H1 (cell line): ENCODE measurements around the gene SLC1A2. TPM values are rescaled to one million over a fixed set of nuclear protein-coding genes. Genes with fewer than 3 reads are reported as not detected.

ENCODE experiments used
- CTCF ChIA-PET: fragments of 300-600 bp; sonication (Branson Sonifier 250); formaldehyde crosslinking; loops from one replicate; lab custom pipeline; 2021; ENCODE audit not compliant: partially characterized antibody; lab: Charles Lee
- POLR2A ChIA-PET: fragments of 300-600 bp; sonication (Branson Sonifier 250); formaldehyde crosslinking; loops from one replicate; lab custom pipeline; 2021; ENCODE audit warnings: inconsistent platforms; ENCODE audit not compliant: partially characterized antibody; lab: Charles Lee
- DNase-seq, 2 experiments: peaks; one replicate each; pipeline versions ENCODE4 v3.0.0 to v3.0.0-alpha.2; 2010 to 2022; ENCODE audit warnings: low spot score in 2 of 2, low read depth in 1 of 2, mixed read lengths in 1 of 2
- FAIRE-seq: peaks from 2 replicates; lab custom pipeline; 2011; peaks lifted over from hg19 to GRCh38; lab: Jason Lieb, UNC
- H2AFZ ChIP-seq: 2 replicates; pipeline ENCODE4 v1.8.1; 2012; ENCODE audit warnings: low read length, inconsistent platforms
- H2AK5ac ChIP-seq: 2 replicates; pipeline ENCODE4 v1.6.1; 2013; ENCODE audit warnings: low read depth, low read length
- H2BK120ac ChIP-seq: replicated peaks from 2 replicates; pipeline ENCODE3; 2013; ENCODE audit warnings: low read depth, low read length, inconsistent platforms
- H2BK12ac ChIP-seq: 2 replicates; pipeline ENCODE4 v1.6.1; 2013; ENCODE audit warnings: low read depth, low read length
- H2BK15ac ChIP-seq: 2 replicates; pipeline ENCODE4 v1.6.1; 2013; ENCODE audit warnings: low read length
- H2BK20ac ChIP-seq: 2 replicates; pipeline ENCODE4 v1.6.1; 2013; ENCODE audit warnings: low read length
- H2BK5ac ChIP-seq: 2 replicates; pipeline ENCODE4 v1.6.1; 2013; ENCODE audit warnings: low read depth, low read length
- H3K14ac ChIP-seq: 2 replicates; pipeline ENCODE4 v1.6.1; 2013; ENCODE audit warnings: inconsistent platforms; ENCODE audit not compliant: insufficient read length
- H3K18ac ChIP-seq: 2 replicates; pipeline ENCODE4 v1.6.1; 2013; ENCODE audit warnings: low read length; ENCODE audit errors: extremely low read depth
- H3K23ac ChIP-seq: 2 replicates; pipeline ENCODE4 v1.6.1; 2013; ENCODE audit warnings: inconsistent platforms; ENCODE audit not compliant: insufficient read length
- H3K23me2 ChIP-seq: 2 replicates; pipeline ENCODE4 v1.6.1; 2013; ENCODE audit warnings: low read depth, low read length
- H3K27ac ChIP-seq: 2 replicates; pipeline ENCODE4 v1.6.1; 2011; ENCODE audit warnings: low read depth, low read length, inconsistent platforms
- H3K27me3 ChIP-seq, 4 experiments: replicated peaks in 1 of 4; 1 replicate in 1 of 4; 2 replicates in 3 of 4; pipeline versions ENCODE4 v1.6.1 to v1.8.1; 2011 to 2013; ENCODE audit warnings: low read length in 3 of 4, mild to moderate bottlenecking in 3 of 4, inconsistent platforms in 2 of 4, mixed read lengths in 2 of 4, moderate library complexity in 1 of 4; ENCODE audit not compliant: control insufficient read depth in 3 of 4, insufficient read depth in 3 of 4; ENCODE audit errors: extremely low read depth in 1 of 4
- H3K36me3 ChIP-seq, 4 experiments: 2 replicates each; pipeline versions ENCODE4 v1.6.1 to v1.8.1; 2011 to 2013; ENCODE audit warnings: mild to moderate bottlenecking in 4 of 4, low read length in 3 of 4, moderate library complexity in 2 of 4, control low read depth in 1 of 4, inconsistent platforms in 1 of 4; ENCODE audit not compliant: insufficient read depth in 4 of 4, control insufficient read depth in 2 of 4
- H3K4ac ChIP-seq: replicated peaks from 2 replicates; pipeline ENCODE3; 2013; ENCODE audit warnings: low read length, low read depth, mixed read lengths, inconsistent platforms; ENCODE audit not compliant: insufficient read length
- H3K4me1 ChIP-seq, 4 experiments: replicated peaks in 1 of 4; 1 replicate in 1 of 4; 2 replicates in 3 of 4; pipeline versions ENCODE4 v1.6.1 to v1.8.1; 2011 to 2013; ENCODE audit warnings: low read length in 3 of 4, inconsistent platforms in 2 of 4, mixed read lengths in 1 of 4; ENCODE audit not compliant: insufficient read depth in 4 of 4, control insufficient read depth in 3 of 4
- H3K4me2 ChIP-seq, 2 experiments: 2 replicates each; pipeline versions ENCODE4 v1.6.1 to v1.8.1; 2011 to 2013; ENCODE audit warnings: low read depth in 2 of 2, low read length in 2 of 2, control low read depth in 1 of 2, inconsistent platforms in 1 of 2, mild to moderate bottlenecking in 1 of 2; ENCODE audit not compliant: insufficient read depth in 1 of 2
- H3K4me3 ChIP-seq, 4 experiments: fragments of 200-600, 300-600 bp in 1 of 4; sonication (generic), shearing (Covaris generic), sonication (Bioruptor Twin) in 1 of 4; 2 replicates each; pipeline versions ENCODE4 v1.5.1 to v1.8.1; 2011 to 2016; ENCODE audit warnings: low read length in 4 of 4, low read depth in 3 of 4, control low read depth in 2 of 4, inconsistent platforms in 2 of 4, mild to moderate bottlenecking in 2 of 4, mixed read lengths in 1 of 4, moderate library complexity in 1 of 4; ENCODE audit not compliant: insufficient read depth in 2 of 4; ENCODE audit errors: extremely low read depth in 1 of 4
- H3K56ac ChIP-seq: replicated peaks from 2 replicates; pipeline ENCODE3; 2013; ENCODE audit warnings: low read depth, mild to moderate bottlenecking, mixed read lengths, low read length, inconsistent platforms; ENCODE audit not compliant: insufficient read length
- H3K79me1 ChIP-seq: 2 replicates; pipeline ENCODE4 v1.6.1; 2013; ENCODE audit warnings: low read depth, low read length, control low read depth
- H3K79me2 ChIP-seq, 2 experiments: 2 replicates each; pipeline versions ENCODE4 v1.6.1 to v1.8.1; 2012 to 2013; ENCODE audit warnings: low read length in 2 of 2, mild to moderate bottlenecking in 2 of 2, inconsistent platforms in 1 of 2; ENCODE audit not compliant: insufficient read depth in 2 of 2, control insufficient read depth in 1 of 2
- H3K9ac ChIP-seq, 4 experiments: replicated peaks in 1 of 4; 1 replicate in 1 of 4; 2 replicates in 3 of 4; pipeline versions ENCODE4 v1.6.1 to v1.8.1; 2011 to 2013; ENCODE audit warnings: low read depth in 3 of 4, low read length in 3 of 4, control low read depth in 2 of 4, mild to moderate bottlenecking in 2 of 4, moderate library complexity in 2 of 4, inconsistent platforms in 1 of 4; ENCODE audit errors: extremely low read depth in 1 of 4
- H3K9me3 ChIP-seq, 2 experiments: 2 replicates each; pipeline versions ENCODE4 v1.6.1 to v1.8.1; 2012 to 2013; ENCODE audit warnings: mild to moderate bottlenecking in 2 of 2, moderate library complexity in 2 of 2, control low read depth in 1 of 2, inconsistent platforms in 1 of 2, low read depth in 1 of 2, low read length in 1 of 2, mixed read lengths in 1 of 2; ENCODE audit not compliant: insufficient read depth in 2 of 2
- H4K20me1 ChIP-seq, 2 experiments: replicated peaks in 1 of 2; 2 replicates each; pipeline versions ENCODE3 to v1.8.1; 2011 to 2013; ENCODE audit warnings: inconsistent platforms in 2 of 2, low read length in 2 of 2, mild to moderate bottlenecking in 1 of 2; ENCODE audit not compliant: insufficient read depth in 2 of 2, control insufficient read depth in 1 of 2
- H4K5ac ChIP-seq: 2 replicates; pipeline ENCODE4 v1.6.1; 2013; ENCODE audit warnings: low read length, low read depth, mixed read lengths, inconsistent platforms; ENCODE audit not compliant: insufficient read length
- H4K8ac ChIP-seq: 2 replicates; pipeline ENCODE4 v1.8.0; 2013; ENCODE audit warnings: mild to moderate bottlenecking, moderate library complexity, low read length, inconsistent platforms; ENCODE audit not compliant: insufficient read depth; ENCODE audit errors: extremely low read depth
- H4K91ac ChIP-seq: replicated peaks from 2 replicates; pipeline ENCODE3; 2013; ENCODE audit warnings: low read length, mixed read lengths, inconsistent platforms; ENCODE audit not compliant: insufficient read length
- CBX8 ChIP-seq: fragments of 300-800, 300-1000 bp; sonication (generic); IDR thresholded peaks from 2 replicates; pipeline ENCODE4 v1.7.1; 2016; ENCODE audit warnings: low read depth, low read length, borderline replicate concordance
- CTBP2 ChIP-seq: IDR thresholded peaks from 2 replicates; pipeline ENCODE4 v1.7.0; 2011; ENCODE audit warnings: borderline replicate concordance, mild to moderate bottlenecking, moderate library complexity, mixed read lengths, low read length; ENCODE audit not compliant: insufficient read depth, insufficient read length
- CTCF ChIP-seq, 3 experiments: IDR thresholded peaks; 1 replicate in 2 of 3; 2 replicates in 1 of 3; pipeline versions ENCODE4 v1.5.1 to v1.6.1; 2011; ENCODE audit warnings: low read length in 3 of 3, mild to moderate bottlenecking in 3 of 3, inconsistent platforms in 2 of 3, low read depth in 1 of 3, moderate library complexity in 1 of 3; ENCODE audit not compliant: insufficient read depth in 1 of 3; ENCODE audit errors: control extremely low read depth in 1 of 3
- KDM4A ChIP-seq: IDR thresholded peaks from one replicate; pipeline ENCODE4 v1.7.1; 2012; ENCODE audit warnings: low read depth, mild to moderate bottlenecking, moderate library complexity, low read length, inconsistent platforms; ENCODE audit not compliant: severe bottlenecking
- KDM5A ChIP-seq: fragments of 200-600 bp; IDR thresholded peaks from 2 replicates; pipeline ENCODE4 v1.7.1; 2012; ENCODE audit warnings: mild to moderate bottlenecking, low read length, inconsistent platforms, mixed read lengths
- MAX ChIP-seq: IDR thresholded peaks from 2 replicates; pipeline ENCODE4 v1.6.1; 2012; ENCODE audit warnings: inconsistent platforms
- SP4 ChIP-seq: IDR thresholded peaks from 2 replicates; pipeline ENCODE4 v1.6.1; 2012; ENCODE audit warnings: low read length, inconsistent platforms
- TAF7 ChIP-seq: optimal IDR thresholded peaks from 2 replicates; pipeline ENCODE3; 2011; ENCODE audit warnings: low read depth, mild to moderate bottlenecking, inconsistent platforms, low read length, moderate library complexity, borderline replicate concordance
- TCF12 ChIP-seq: IDR thresholded peaks from 2 replicates; pipeline ENCODE4 v1.6.1; 2011; ENCODE audit warnings: low read depth, mild to moderate bottlenecking, low read length
- TEAD4 ChIP-seq: IDR thresholded peaks from 2 replicates; pipeline ENCODE4 v1.6.1; 2012; ENCODE audit warnings: low read depth, low read length, inconsistent platforms, mixed read lengths
- WGBS, 2 experiments: shearing (Covaris generic) in 1 of 2; methylation state at CpG; one replicate each; pipeline versions ENCODE4 v1.1.6 to v1.1.7; 2013 to 2015; ENCODE audit warnings: low lambda C conversion rate in 2 of 2, mixed read lengths in 2 of 2, inconsistent platforms in 1 of 2, low coverage in 1 of 2, missing lambda C conversion rate in 1 of 2; ENCODE audit not compliant: insufficient replicate concordance in 2 of 2, insufficient coverage in 1 of 2, insufficient read length in 1 of 2; ENCODE audit errors: extremely low coverage in 1 of 2, missing lambda C conversion rate in 1 of 2; 5-methylcytosine and 5-hydroxymethylcytosine counted together
- polyA plus RNA-seq, 7 experiments: library from polyadenylated mRNA; depleted of rRNA in 3 of 7; stranded (reverse) in 5 of 7; unstranded in 2 of 7; fragments of >200 nt in 5 of 7; fragments of 200-250 nt in 2 of 7; gene quantifications; 1 replicate in 5 of 7; 2 replicates in 1 of 7; 4 replicates in 1 of 7; pipeline versions ENCODE4 v1.2.1 to v1.2.3, GENCODE V29; 2011 to 2013; ENCODE audit warnings: missing spikeins in 2 of 7, mixed read lengths in 2 of 7
- total RNA-seq: library from RNA; stranded (reverse); fragmentation: NEBNext Ultra II Directional; extraction: Animal tissue kit (Norgen Biotek cat#: 25700); gene quantifications from 2 replicates; pipeline ENCODE4 v1.2.1, GENCODE V29; 2021

Gene SLC1A2
- total and polyA plus RNA-seq, 2 of the 8 experiments (the other 6 are each of a cell fraction or from before 2014, with no cell fraction given), result 0.57 to 1.2 TPM

GRCh38 chr11:35404388-35404775 lies 15.0 kb downstream of the SLC1A2 start:
- Histone ChIP-seq H3K36me3 (no peaks in the 10 kb centered on the region), H3K14ac (no peak overlapping the region), H3K79me2 (no peaks in the 10 kb centered on the region), H4K91ac (no peak overlapping the region), H2AFZ (no peak overlapping the region; the same call in 1 of the 2 replicates), H3K23ac (no peak overlapping the region), H3K27ac (no peak overlapping the region), H4K8ac (no peak overlapping the region), H4K5ac (no peak overlapping the region), H3K4me2 (no peak overlapping the region), H2BK20ac (no peak overlapping the region), H3K4me1 (peaks cover 0 to 3% (median under 1%) of the 10 kb centered on the region in 4 experiments; a peak in 2 of 7 replicates), H2BK5ac (no peak overlapping the region), H2BK12ac (no peak overlapping the region), H3K18ac (no peak overlapping the region), H3K4me3 (no peak overlapping the region), H3K9ac (no peak overlapping the region), H3K27me3 (no peaks in the 10 kb centered on the region), H4K20me1 (no peaks in the 10 kb centered on the region), H2AK5ac (no peak overlapping the region), H2BK120ac (no peak overlapping the region), H3K56ac (no peak overlapping the region), H3K79me1 (no peaks in the 10 kb centered on the region), H3K9me3 (no peaks in the 10 kb centered on the region), H3K4ac (no peak overlapping the region), H3K23me2 (no peaks in the 10 kb centered on the region), H2BK15ac (no peak overlapping the region)
- WGBS, 2 experiments, result 48% methylated on average over 7 of the region's 7 CpGs; no CpG with 5 or more reads in 1 of the 2 experiments
- POLR2A ChIA-PET, result no interaction called here
- DNase-seq (peak in 1 of 2 experiments; percentile 79), FAIRE-seq (peak; percentile 94)
- CTCF ChIA-PET, result interaction anchor here (0.8 to 3.3 kb wide), 14 partner anchors 9 to 836 kb away, joined by 3 to 24 read pairs (median 3); no protein-coding TSS in a partner anchor
- peak; percentile 23; the same call in 1 of the 2 replicates for TF ChIP-seq TEAD4
- TF ChIP-seq KDM5A, result no peak
- TF ChIP-seq CTCF (IDR thresholded peaks at IDR 0.05; ENCODE audit: control extremely low read depth in 1 of 3, insufficient read depth in 1 of 3, low read depth in 1 of 3, low read length in 3 of 3), result peak; percentile 59 to 73 (median 70)
- TF ChIP-seq TAF7, result no peak
- TF ChIP-seq MAX, result 0 out of 2 replicates have a peak, but pooled peaks have one; percentile 16
- no peak for TF ChIP-seq CTBP2
- TF ChIP-seq SP4, result no peak
- TF ChIP-seq KDM4A, result no peak
- TF ChIP-seq CBX8, result no peak
- TF ChIP-seq TCF12, result no peak
